GM18861 (cell line): ENCODE results near the gene TRAPPC10.

Experiments used
- ATAC-seq: cut with Tn5 transposase; IDR thresholded peaks from one replicate; pipeline ENCODE4 v1.9.1; 2021; ENCODE audit not compliant: unreplicated experiment

The TRAPPC10 gene

GRCh38 chr21:43982489-43983078 lies 29.5 kb upstream of the TRAPPC10 start:
- no peak for ATAC-seq

DNA sequence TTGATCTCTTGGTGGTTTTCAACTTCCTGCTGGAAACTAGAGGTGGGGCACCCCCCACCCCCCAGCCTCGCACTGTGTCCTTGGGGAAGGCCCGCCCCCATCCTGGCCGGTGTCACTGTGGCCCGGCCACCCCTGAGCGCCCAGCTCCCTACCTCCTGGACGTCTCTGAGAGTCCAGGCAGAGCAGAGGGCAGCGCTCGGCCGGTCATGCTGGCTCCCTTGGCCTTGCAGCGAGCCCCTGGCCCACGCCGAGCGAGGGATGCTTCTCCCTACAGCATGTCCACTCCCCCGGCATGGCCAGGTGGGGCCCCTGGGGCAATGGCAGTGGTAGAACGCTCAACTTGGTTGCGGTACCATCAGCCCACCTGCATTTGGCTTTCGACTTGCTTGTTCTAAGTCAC lies 28.7 kb upstream of the TRAPPC10 start:
- ATAC-seq: no peak

GRCh38 chr21:43983860-43984420 lies 28.2 kb upstream of the TRAPPC10 start:
- no peak for ATAC-seq

- ATAC-seq: no peak
These were observed 27.0 kb upstream of the TRAPPC10 start for GRCh38 chr21:43984905-43985689.

DNA sequence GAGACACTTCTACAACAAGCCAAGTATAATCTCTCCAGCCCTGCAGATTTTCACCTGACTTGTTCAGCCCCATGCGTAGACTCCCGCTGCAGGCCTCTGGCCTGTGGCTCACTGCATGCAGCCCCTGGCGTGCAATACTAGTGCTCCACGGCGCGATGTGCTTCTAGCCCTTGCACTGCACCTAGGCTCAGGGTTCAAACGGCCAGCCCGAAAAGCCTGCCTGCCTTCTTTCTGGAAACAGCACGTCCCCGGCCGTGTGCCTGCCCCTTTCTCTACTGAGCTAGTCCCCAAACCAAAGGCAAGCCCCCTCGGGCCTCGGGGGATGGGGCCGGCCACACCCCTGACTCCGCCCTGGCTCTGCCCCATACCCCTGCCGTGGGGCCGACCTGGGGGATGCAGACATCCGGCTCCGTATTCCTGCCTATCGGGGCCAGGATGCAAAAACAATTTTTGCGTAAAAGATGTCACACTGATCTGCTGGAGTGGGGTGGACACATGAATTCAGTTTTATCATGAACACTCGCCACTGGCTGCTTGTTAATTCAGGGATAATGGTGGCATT lies 26.3 kb upstream of the TRAPPC10 start:
- ATAC-seq: no peak

GRCh38 chr21:43986544-43987451 lies 25.3 kb upstream of the TRAPPC10 start:
- no peak for ATAC-seq

DNA sequence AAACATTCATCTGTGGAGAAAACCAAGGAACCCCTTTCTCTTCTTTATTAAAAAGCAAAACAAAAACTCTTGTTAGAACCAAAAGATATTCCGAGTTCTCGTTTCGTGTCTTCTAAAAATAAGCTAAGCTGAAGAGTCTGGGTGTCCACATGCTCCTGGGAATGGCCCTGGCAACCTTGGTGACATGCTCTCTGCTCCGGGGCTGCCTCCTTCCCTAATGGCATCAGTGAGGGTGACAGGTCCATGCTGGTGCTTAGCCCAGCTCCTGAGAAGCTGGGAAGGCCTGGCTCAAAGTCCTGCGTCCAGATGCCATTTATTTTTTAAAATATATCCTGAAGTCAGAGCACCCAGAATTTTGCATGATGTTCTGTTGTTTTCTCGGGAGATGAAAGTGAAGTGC lies 24.6 kb upstream of the TRAPPC10 start:
- ATAC-seq: no peak

GRCh38 chr21:43988016-43988415 lies 24.1 kb upstream of the TRAPPC10 start:
- ATAC-seq: no peak

- no peak for ATAC-seq
These were observed 23.4 kb upstream of the TRAPPC10 start for GRCh38 chr21:43988506-43989230.

DNA sequence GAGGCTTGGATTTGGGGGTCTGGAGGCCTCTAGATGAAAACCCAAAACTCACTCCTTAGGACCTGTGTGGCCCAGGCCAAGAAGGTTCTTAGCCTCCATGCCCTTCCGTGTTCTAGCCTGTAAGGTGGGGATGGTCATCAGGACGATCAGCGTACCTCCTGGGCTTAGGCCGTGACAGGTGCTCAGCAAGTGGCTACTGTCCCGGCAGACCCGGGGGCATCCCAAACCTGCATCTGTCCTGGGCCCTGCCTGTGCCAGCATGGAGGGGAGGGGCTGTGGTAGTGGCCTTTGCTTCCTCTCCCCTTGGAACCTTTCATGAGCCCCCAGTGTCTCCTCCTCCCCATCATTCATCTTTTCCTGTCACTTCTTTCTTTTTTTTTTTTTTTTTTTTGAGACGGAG lies 22.7 kb upstream of the TRAPPC10 start:
- ATAC-seq: no peak

GRCh38 chr21:43991447-43991991 lies 20.6 kb upstream of the TRAPPC10 start:
- ATAC-seq: no peak

DNA sequence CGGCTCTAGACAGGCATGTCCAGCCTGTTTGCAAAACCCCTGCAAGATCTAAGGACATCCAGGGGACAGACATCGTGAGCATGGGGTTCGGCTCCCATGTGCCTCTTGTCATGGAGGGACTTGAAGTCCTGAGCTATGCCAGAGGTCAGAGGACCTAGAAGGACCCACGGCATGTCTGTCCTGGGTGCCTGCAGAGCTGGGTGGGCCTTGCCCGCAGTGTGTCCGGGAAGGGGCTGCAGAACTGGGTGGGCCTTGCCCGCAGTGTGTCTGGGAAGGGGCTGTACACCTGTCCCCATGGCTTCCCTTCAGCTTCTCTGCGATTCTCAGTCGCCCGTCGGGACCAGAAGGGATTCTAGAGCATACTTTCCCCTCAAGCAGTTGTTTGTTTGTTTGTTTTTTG lies 20.0 kb upstream of the TRAPPC10 start:
- no peak for ATAC-seq

- no peak for ATAC-seq
These were observed 18.6 kb upstream of the TRAPPC10 start for GRCh38 chr21:43993420-43993934.

DNA sequence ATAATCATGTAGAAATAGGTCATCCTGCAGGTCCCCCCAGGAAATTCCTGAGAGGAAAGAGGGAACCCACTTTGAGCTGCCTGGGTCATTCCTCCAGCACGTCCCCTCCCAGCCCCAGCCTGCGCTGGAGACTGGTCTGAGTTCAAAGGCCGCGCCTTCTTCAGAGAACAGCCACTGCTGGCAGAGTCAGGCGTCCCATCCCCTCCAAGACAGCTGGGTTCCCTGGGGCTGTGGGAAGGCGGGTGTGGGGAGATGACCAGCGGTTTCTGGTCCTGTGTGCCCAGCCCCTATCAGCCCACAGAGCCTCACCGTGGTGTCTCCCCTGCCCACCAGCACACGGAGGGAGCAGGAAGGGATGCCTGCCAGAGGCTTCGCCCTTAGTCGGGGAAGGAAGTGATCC lies 18.0 kb upstream of the TRAPPC10 start:
- no peak for ATAC-seq

- no peak for ATAC-seq
These were observed 17.5 kb upstream of the TRAPPC10 start for GRCh38 chr21:43994646-43995045.

DNA sequence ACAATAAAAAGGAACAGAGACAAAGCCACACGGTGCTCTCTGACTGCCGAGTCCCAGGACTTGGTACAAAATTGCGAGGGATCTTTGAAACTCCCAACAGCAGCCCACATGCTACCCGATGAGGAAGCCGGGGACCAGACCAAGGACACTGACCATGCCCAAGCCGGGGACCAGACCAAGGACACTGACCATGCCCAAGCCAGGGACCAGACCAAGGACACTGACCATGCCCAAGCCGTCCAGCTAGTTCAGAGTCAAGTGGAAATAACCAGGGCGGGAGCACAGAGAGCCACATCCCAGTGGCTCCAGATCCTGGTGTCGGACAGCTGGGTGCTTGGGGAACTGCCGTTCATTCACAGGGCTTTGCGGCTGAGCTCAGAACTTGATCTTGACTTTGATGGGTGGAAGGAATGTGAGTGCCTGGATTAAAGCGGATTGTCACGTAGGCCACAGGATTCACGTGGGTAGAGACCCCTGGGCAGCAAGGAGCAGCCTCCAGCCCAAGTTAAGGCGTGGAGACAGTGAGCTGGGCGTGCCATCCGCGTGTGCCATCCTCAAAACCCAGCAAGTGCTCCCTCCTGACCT lies 16.5 kb upstream of the TRAPPC10 start:
- ATAC-seq: no peak

- ATAC-seq: no peak
These were observed 14.1 kb upstream of the TRAPPC10 start for GRCh38 chr21:43997766-43998742.

DNA sequence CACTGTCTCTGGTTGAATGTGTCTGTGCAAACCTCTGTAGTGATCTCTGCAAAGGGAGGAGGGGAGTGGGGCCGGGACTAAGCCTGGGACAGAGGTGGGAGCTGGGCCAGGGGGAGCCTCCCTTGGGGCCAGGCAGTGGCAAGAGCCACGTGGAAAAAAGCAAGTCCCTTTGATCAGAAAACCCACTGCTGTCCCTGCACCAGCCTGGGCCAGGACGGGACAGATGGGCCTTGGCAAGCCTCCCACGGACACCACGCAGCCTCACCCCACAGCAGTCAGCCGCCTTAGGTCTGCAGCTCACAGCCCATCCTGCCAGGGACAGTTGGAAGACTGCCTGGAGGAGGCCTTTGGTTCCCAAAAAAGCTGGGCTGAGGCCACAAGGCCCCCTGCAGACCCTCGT lies 11.7 kb upstream of the TRAPPC10 start:
- ATAC-seq: no peak
